GM21447 (cell line): ENCODE measurements around the gene TNFAIP3.
A peak's percentile ranks its signal among the peaks of the same experiment; 100 is the strongest.

Source experiments
- ATAC-seq: cut with Tn5 transposase; IDR thresholded peaks from one replicate; pipeline ENCODE4 v1.9.1; 2021; ENCODE audit not compliant: unreplicated experiment

TNFAIP3 gene

GRCh38 chr6:137862419-137863090 is 4.5 kb upstream of the TNFAIP3 start:
- no peak for ATAC-seq

- no peak for ATAC-seq
Observed at GRCh38 chr6:137863091-137863797, 3.8 kb upstream of the TNFAIP3 start.

GRCh38 chr6:137864812-137865508 is 2.1 kb upstream of the TNFAIP3 start:
- ATAC-seq, result no peak

- ATAC-seq, result peak; percentile 29
Observed at GRCh38 chr6:137866200-137866913, 702 bp upstream of the TNFAIP3 start.

- ATAC-seq, result peak; percentile 6
Observed at GRCh38 chr6:137867685-137868509, 838 bp downstream of the TNFAIP3 start.

- ATAC-seq, result no peak
Observed at GRCh38 chr6:137868721-137869548, 1.9 kb downstream of the TNFAIP3 start.

GRCh38 chr6:137869549-137870307 is 2.7 kb downstream of the TNFAIP3 start:
- ATAC-seq, result no peak

- no peak for ATAC-seq
Observed at GRCh38 chr6:137870308-137870644, 3.2 kb downstream of the TNFAIP3 start.

- peak; percentile 34 for ATAC-seq
Observed at GRCh38 chr6:137870744-137871247, 3.7 kb downstream of the TNFAIP3 start.

- ATAC-seq, result no peak
Observed at GRCh38 chr6:137871291-137871690, 4.2 kb downstream of the TNFAIP3 start.

GRCh38 chr6:137871831-137872454 is 4.9 kb downstream of the TNFAIP3 start:
- no peak for ATAC-seq

GRCh38 chr6:137872581-137873115 is 5.6 kb downstream of the TNFAIP3 start:
- no peak for ATAC-seq

GRCh38 chr6:137873273-137873762 is 6.3 kb downstream of the TNFAIP3 start:
- peak; percentile 33 for ATAC-seq

GRCh38 chr6:137874204-137875057 is 7.4 kb downstream of the TNFAIP3 start:
- no peak for ATAC-seq

- ATAC-seq, result no peak
Observed at GRCh38 chr6:137875058-137875520, 8.0 kb downstream of the TNFAIP3 start.

- no peak for ATAC-seq
Observed at GRCh38 chr6:137875606-137876005, 8.5 kb downstream of the TNFAIP3 start.

- no peak for ATAC-seq
Observed at GRCh38 chr6:137876547-137876946, 9.5 kb downstream of the TNFAIP3 start.
